Measurements from ENCODE around the gene DIPK1C. TPM values are rescaled to one million over a fixed set of nuclear protein-coding genes. Genes with fewer than 3 reads are reported as not detected.

Gene DIPK1C
- total RNA-seq, 3 donors from 2014 or later: 0.14 to 0.98 TPM; not detected in 1

- intact Hi-C loops (cut with DNase I, micrococcal nuclease): no loop called here
- no peaks in the 10 kb centered on the region for H3K9me3 ChIP-seq
- no peak for TF ChIP-seq CTCF (IDR thresholded peaks at IDR 0.05)
- ATAC-seq: peak; percentile 46
- no peak overlapping the region for H3K4me3 ChIP-seq
- H3K36me3 ChIP-seq (ENCODE audit: low read depth): no peaks in the 10 kb centered on the region
- no peak for DNase-seq
- peaks cover 11% of the 10 kb centered on the region for H3K4me1 ChIP-seq (ENCODE audit: low read depth)
Measured at GRCh38 chr18:74456349-74457042, 612 bp downstream of the DIPK1C start.

- Histone ChIP-seq H3K9me3 (no peaks in the 10 kb centered on the region), H3K36me3 (ENCODE audit: low read depth) (no peaks in the 10 kb centered on the region), H3K4me1 (ENCODE audit: low read depth) (peaks cover 13% of the 10 kb centered on the region), H3K4me3 (no peak overlapping the region)
- intact Hi-C loops (cut with DNase I, micrococcal nuclease): no loop called here
- ATAC-seq (no peak), DNase-seq (no peak)
- no peak for TF ChIP-seq CTCF (IDR thresholded peaks at IDR 0.05)
Measured at GRCh38 chr18:74456017-74456348, 1.1 kb downstream of the DIPK1C start.

- Histone ChIP-seq H3K36me3 (ENCODE audit: low read depth) (no peaks in the 10 kb centered on the region), H3K9me3 (no peaks in the 10 kb centered on the region), H3K4me1 (ENCODE audit: low read depth) (peaks cover 17% of the 10 kb centered on the region), H3K4me3 (no peak overlapping the region)
- DNase-seq (no peak), ATAC-seq (no peak)
- no peak for TF ChIP-seq CTCF (IDR thresholded peaks at IDR 0.05)
- intact Hi-C loops (cut with DNase I, micrococcal nuclease): no loop called here
Measured at GRCh38 chr18:74455386-74455785, 1.7 kb downstream of the DIPK1C start.

GRCh38 chr18:74454279-74454751 lies 2.8 kb downstream of the DIPK1C start:
- intact Hi-C loops (cut with DNase I, micrococcal nuclease): no loop called here
- DNase-seq: no peak

GRCh38 chr18:74453642-74454198 lies 3.4 kb downstream of the DIPK1C start:
- Histone ChIP-seq H3K4me3 (no peak overlapping the region), H3K36me3 (ENCODE audit: low read depth) (no peaks in the 10 kb centered on the region), H3K4me1 (ENCODE audit: low read depth) (peaks cover 17% of the 10 kb centered on the region), H3K9me3 (no peaks in the 10 kb centered on the region)
- no peak for TF ChIP-seq CTCF (IDR thresholded peaks at IDR 0.05)
- intact Hi-C loops (cut with DNase I, micrococcal nuclease): no loop called here
- ATAC-seq (no peak), DNase-seq (no peak)

More at GRCh38 chr18:74454279-74454751, 2.8 kb downstream of the DIPK1C start:
- Histone ChIP-seq H3K4me1 (ENCODE audit: low read depth) (peaks cover 17% of the 10 kb centered on the region), H3K9me3 (no peaks in the 10 kb centered on the region), H3K36me3 (ENCODE audit: low read depth) (no peaks in the 10 kb centered on the region), H3K4me3 (no peak overlapping the region)
- no peak for ATAC-seq
- no peak for TF ChIP-seq CTCF (IDR thresholded peaks at IDR 0.05)
